Stimulated activated CD4-positive, alpha-beta T cell treated with anti-CD3 and anti-CD28 coated beads, TNF-alpha, amount 100 ng/mL, for 1 hour (primary cell): ENCODE measurements around the gene RICTOR.
"Not testable (repeated sequence)": the region's sequence is repeated elsewhere in the genome, so short reads cannot be mapped to it uniquely, and the experiment has no call there.

Experiments used
- DNase-seq, 3 donors: peaks; one replicate each; pipeline ENCODE4 v3.0.0-alpha.2; 2020; ENCODE audit warnings: low read depth in 3 of 3, low spot score in 1 of 3

The RICTOR gene

DNA sequence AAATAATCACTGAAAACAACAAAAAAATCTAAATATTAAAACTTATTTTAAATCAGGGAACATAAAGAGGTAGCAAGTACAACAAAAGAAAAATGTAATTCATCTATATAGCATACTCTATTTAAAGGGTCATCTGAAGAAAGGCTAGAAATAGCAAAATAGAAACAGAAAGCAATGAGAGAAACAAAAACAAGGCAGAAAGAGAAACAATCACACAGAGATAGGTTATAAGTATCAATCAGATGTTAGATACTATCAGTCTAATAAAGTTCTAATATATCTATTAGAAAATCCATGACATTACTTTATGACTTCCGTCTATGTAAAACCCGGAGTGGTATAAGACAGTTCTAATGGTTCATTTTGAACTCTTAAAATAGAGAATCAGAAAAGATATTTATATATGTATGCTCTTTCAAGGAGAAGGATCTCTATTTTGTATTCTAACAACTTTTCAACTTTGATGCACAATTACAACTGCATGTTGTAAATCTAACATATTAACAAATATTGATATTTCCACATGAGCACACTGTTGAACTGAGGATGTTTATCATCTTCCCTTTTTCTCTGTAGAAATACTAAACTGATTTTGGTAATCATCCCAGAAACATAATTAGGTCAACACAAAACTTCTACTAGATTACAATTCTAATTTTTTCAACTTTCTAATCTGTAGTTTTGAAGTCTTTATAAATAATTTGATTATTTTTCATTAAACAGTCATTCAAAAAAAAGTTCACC is 15.8 kb downstream of the RICTOR start:
- DNase-seq: no peak

DNA sequence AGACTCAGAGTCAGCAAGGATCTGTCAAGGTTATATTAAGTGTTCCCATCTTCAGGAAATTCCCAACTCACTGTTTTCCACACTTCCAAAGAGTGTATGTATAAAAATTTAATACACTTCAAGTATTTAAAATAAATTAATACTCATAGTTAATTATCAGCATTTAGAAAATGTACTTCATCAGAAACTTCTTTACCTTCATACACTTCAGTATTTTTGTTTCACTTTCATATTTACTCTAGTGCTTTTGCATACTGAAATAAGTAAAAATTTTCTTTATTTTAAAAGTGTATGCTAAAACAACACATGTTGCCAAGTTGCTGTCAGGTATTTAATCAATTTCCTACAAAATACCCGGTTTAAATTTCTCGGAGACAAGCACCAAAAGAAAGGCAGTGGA is 16.5 kb downstream of the RICTOR start:
- no peak for DNase-seq

DNA sequence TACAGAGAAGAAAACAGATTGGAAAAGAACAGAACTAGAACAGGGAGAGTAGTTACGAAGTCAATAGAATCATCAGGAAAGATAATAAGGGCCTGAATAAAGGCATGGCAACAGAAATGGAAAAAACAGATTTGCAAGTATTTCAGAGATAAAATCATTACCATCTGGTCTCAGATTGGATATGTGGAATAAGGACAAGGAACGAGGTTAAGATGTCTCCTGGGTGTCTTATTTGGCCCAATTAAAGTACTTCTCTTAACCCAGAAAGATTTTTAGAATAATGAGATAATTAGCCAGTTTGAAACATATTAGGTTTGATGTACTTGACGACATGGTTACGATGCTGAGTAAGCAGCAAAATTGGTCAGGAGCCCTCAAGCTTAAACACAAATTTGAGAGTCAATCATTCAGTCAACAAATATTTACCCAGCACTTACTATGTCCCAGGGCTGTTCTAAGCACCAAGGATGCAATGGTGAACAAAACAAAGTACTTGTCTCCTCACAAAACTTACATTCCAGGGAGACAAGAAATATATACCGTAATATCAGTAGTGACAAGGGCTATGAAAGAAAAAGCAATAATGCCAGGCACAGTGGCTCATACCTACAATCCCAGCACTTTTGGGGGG is 18.3 kb downstream of the RICTOR start:
- no peak for DNase-seq

DNA sequence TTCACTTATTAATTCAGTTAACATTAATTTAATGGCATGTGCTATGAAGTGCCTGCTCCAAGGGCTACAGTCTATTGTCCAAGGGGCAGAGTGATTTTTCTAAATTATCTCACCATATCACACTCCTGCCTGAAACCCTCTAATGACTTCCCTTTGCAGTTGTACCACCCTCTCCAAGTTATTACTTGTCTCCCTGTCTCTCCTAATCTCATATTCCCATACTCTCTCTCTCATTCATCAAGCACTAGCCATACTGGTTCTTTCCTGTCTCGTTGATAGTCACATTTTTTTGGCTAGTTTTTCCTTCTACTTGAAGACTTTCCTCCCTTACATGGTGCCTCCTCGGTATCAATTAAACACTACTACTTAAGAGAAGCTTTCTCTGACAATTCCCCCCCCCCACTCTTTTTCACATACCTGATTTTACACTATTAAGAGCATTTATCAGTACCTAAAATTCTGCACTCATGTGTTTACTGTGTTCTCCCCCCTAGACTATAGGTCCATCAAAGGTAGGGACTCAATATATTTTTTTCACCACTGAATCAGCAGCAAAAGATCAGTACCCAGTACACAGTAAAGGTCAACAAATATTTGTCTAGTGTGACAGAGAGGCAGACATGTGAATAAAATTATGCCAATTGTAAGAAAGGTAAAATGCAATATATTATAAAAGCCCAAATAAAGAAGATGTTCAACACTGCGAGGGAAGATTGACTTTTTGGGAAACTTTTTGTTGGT is 19.0 kb downstream of the RICTOR start:
- DNase-seq: no peak

DNA sequence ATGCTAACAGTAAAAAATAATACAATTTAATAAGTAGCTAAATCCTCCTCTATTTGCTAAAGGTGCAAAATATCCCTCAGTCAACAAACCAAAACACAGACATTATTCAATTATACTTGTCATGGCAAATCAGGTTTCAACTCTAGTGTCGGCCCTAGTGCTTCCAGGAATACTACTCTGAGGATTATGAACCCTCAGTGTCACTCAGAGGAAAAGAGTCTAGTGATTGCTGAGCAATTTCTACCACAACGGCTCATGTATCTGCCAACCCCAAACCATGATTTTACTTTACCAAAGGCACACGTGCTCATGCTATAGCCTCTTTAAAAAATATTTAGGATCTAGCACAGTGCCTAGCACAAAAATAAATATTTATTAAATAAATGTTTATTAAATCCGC is 21.0 kb downstream of the RICTOR start:
- no peak for DNase-seq

DNA sequence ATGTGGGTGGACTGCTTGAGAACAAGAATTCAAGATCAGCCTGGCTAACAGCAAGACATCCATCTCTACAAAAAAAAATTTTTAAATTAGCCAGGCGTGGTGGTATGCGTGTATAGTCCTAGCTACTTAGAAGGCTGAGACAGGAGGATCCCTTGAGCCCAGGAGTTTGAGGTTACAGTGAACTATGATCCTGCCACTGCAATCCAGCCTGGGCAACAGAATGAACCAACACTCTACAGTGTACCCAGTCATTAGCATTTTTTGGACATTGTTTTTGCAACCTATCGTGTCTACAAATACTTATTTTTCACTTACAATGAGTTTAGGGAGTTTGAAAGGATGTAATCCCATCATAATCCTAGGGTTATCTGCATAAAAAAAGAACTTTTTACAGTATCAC is 22.1 kb downstream of the RICTOR start:
- no peak for DNase-seq

DNA sequence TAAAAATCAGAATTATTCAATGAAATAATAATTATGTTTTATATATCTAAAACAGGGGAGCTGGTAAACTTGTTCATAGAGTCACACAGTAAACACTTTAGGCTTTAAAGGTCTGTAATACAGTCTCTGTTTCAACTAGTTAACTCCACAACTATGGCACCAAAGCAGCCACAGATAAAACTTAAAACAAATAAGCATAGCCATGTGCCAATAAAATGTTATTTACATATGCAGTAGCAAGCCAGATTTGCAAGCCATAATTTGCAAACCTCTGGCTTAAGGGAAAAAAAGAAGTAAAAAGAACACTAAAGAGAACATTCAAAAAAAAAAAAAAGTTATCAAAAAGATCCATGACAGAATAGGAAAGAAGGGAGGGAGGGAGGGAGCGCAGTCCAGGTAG is 24.9 kb downstream of the RICTOR start:
- DNase-seq: no peak

DNA sequence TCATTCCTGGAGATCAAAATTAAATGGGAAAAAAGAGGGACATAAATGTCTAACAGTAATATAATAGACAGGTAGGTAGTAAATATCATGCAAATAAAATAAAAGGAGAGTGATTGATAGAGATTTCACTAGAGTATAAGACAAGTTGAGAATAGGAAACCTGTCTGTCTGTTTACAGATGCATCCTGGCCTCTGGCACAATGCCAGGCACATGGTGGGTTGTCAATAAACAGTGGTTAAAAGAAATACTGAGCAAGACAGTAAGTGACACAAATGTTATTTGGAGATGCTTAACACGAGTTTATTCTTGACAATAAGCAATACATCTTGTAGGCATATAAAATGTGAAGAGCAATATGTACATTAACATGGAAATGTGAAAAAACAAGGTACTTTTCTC is 33.3 kb downstream of the RICTOR start:
- DNase-seq: no peak

DNA sequence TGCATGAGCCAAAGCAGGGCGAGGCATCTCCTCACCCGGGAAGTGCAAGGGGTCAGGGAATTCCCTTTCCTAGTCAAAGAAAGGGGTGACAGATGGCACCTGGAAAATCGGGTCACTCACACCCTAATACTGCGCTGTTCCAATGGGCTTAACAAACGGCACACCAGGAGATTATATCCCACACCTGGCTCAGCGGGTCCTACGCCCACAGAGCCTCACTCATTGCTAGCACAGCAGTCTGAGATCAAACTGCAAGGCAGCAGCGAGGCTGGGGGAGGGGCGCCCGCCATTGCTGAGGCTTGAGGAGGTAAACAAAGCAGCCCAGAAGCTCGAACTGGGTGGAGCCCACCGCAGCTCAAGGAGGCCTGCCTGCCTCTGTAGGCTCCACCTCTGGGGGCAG is 39.7 kb downstream of the RICTOR start:
- not testable (repeated sequence) for DNase-seq

DNA sequence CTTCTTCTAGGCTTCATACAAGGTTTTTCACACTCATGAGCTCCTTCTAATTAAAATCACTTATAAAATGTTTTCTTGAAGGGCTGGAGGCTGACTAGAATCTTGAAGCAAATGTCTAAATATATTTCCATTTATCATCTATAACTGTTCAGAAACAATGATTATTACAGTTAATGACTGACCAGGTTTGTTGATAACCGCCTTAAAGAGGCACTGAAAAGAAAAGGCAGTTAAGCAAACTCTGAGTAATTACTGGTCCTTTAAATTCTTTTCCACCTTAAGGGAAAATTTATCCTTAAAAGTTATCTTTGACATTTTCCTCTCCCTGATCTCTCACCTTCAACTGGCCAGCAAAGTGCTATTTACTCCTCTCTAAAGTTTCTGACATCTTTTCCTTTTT is 43.2 kb downstream of the RICTOR start:
- DNase-seq: no peak

DNA sequence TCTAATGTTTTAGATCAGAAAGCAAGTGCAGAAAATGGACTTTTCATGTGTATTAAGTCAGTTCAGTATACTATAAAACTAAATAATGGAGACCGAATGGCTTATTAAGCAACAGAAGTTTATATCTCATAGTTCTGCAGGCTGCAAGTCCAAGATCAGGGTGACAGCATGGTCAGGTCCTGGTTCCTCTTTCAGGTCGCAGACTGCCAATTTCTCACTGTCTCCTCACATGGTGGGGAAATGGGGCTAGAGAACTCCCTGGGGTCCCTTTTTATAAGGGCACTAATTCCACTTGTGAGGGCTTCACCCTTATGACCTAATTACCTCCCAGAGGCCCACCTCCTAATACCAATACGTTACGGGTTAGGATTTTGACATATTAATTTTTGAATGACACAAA is 48.7 kb downstream of the RICTOR start:
- no peak for DNase-seq

DNA sequence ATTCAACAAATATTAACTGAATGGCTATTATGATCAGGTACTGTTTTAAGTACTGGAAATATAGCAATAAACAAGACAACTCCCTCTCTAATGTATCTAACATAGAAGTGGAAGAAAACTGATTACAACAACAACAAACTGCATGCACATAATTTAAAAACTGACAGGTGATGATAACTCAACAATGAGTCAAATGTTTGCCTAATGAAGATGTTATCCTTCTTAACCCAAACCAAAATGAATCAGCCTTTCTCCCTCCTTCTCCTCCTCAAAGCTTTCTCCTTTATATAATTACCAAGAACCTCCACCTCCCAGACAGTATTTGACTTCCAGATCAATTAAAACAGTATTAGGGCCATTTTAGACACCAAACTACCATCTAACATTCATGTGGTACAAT is 49.3 kb downstream of the RICTOR start:
- no peak for DNase-seq

DNA sequence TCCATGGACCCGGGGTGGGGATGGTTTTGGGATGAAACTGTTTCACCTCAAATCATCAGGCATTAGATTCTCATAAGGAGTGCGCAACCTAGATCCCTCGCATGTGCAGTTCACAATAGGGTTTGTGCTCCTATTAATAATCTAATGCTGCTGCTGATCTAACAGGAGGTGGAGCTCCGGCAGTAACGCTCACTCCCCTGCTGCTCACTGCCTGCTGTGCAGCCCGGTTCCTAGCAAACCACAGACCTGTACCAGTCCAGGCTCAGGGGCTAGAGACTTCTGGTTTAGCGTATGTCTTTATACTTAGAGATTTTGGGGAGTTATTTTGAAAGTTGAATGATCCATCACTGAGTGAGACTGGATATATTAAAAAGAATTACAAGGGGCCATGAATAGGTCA is 50.2 kb downstream of the RICTOR start:
- no peak for DNase-seq

DNA sequence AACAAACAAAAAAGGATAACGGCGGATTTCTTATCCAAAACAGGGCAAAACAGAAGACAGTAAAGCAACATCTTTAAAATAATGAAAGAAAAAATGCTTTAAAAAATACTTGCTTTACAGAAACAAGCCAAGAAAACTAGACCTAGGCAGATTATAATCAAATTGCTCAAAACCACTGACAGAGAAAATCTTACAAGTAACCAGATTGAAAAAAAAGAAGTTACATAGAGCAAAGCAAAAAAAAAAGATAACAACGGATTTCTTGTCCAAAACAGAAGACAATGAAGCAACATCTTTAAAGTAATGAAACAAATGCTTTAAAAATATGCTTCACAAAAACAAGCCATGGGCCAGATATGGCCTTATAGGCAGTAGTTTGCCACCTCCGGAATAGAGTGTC is 51.1 kb downstream of the RICTOR start:
- no peak for DNase-seq

DNA sequence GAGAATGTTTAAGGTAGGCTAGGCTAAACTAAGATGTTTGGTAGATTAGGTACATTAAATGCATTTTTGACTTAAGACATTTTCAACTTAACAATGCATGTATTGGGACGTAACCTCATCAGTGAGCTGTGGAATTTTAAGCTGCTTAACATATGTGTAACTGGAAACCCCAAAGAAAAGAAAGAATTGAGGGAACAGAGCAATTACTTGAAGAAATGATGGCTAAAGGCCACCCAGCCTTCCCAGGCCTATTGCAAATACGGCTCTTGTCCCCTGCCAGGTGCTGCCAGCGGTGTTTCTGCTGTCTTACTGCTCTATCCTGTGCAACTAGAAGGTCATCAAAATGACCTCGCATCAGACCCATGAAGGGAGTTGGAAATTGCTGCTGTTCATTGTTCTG is 52.0 kb downstream of the RICTOR start:
- DNase-seq: no peak

DNA sequence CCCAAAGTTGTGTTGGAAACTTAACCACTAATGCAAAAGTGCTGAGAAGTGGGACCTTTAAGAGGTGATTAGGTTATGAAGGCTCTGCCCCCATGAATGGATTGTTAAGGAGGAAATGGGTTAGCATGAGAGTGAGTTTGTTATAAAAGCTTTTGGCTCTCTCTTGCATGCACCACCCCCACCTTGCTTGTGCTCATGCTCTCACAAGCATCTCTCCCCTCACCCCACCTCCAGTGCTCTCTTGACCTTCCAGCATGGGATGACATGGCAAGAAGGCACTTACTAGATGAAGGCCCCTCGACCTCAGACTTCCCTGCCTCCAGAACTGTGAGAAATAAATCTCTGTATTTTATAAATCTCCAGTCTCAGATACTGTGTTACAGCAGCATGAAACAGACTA is 52.8 kb downstream of the RICTOR start:
- no peak for DNase-seq

DNA sequence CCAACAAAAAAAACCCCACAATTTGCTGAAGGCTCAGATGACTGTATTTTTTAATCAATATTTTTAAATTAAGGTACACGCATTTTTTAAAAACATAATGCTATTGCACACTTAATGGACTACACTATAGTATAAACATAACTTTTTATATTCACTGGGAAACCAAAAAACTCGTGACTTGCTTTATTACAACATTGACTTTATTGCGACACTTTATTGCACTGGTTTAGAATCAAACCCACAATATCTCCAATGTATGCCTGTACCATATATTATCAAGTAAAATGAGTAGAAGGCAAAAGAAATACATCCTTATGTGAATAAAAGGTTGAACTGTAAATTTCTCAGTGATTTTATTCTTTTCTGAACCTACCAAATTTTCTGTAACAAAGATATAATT is 53.7 kb downstream of the RICTOR start:
- DNase-seq: no peak

DNA sequence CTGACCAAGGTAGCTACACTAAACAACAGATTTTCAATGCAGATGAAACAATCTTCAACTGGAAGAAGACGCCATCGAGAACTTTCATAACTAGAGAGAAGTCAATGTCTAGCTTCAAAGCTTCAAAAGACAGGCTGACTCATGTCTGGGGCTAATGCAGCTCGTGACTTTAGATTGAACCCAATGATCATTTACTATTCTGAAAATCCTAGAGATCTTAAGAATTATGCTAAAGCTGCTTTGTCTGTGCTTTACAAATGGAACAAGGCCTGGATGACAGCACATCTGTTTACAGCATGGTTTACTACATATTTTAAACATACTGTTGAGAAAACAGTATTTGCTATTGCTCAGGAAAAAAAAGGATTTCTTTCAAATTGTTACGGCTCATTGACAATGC is 54.9 kb downstream of the RICTOR start:
- no peak for DNase-seq

DNA sequence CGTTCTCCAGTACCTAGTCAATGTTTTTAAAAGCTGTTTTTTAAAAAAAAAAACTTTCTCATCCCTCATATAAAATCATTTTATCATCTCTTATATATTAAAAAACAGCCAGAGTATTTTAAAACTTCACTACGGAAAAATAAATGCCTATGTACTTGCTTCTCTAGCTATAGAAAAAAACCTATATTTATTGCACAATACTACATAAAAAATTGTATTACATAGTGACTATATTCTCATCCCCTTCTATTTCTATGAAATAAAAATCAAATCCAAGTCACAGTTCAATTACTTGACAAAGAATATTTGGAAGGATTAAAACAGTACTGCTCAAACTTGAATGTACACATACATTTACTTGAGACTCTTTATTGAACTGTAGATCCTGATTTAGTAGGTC is 56.7 kb downstream of the RICTOR start:
- no peak for DNase-seq

DNA sequence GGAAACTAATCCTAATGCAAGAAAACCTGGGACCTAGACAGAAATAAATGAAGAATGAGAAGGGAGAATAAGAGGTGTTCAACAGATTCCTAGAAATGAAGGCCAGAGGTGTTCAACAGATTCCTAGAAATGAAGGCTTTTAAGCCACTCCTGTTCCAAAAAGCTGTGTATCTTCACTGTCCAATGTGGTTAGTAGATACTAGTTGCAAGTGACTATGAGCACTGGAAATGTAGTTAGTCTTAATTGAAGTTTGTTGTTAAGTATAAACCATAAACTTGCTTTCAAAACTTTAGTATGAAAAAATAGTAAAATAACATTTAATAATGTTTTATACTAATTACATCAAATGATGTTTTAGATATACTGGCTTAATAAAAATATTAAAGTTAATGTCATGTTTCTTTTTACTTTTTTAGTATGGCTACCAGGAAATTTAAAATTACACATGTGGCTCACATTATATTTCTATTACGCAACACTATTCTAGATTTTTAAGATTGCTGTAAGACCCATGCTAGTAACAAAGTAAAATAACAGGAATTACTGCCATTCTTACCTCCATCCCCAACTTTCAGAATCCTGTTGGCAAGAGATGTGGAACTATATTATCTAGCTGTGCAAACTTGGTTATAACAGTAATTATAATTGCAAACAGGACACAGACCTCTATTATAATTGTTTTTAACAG is 57.5 kb downstream of the RICTOR start:
- no peak for DNase-seq

DNA sequence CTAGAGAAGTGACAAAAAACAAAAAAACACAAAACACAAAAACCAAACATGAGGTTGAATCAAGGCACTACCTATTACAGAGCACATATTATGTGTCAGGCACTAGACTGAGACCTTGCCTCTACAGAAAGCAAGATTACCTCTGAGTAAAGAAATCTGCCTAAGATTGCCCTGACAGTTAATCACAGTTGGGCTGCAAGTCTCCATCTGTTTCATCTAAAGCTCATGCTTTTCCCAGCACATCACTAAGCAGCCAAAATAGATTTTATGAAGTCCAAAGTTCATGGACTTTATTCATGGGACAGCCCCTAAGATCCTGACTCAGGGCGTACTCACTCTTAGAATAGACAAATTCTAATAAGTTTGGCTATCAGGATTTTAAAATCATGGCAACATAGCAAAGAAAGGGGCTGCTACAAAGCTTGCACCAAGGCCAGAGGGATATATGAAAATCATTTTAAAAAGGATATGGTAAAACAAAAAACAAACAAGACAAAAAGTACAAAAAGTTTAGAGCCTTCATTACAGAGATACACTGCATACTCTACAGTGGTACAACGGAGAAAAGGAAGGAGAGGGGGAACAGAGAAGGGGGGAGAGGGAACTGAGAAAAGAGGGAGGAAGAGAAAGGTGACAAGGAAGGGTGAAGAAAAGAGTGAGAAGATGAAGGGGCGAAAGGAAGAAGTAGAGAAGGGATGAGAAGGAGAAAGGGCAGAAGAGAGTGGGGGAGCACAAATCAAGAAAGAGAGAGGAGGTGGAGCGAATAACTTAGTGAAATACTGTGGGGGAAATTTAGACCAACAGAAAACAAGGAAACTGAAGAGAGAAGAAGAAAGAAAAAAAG is 58.2 kb downstream of the RICTOR start:
- no peak for DNase-seq
